SK-N-MC (cell line): ENCODE measurements around the gene RAB4B.

Experiments
- EZH2 ChIP-seq: fragments of 200-600 bp; sonication (generic); IDR thresholded peaks from one replicate; pipeline ENCODE4 v1.6.1; 2017; ENCODE audit warnings: antibody characterized with exemption
- POLR2AphosphoS5 ChIP-seq: IDR thresholded peaks from 2 replicates; pipeline ENCODE4 v1.6.1; 2012; ENCODE audit warnings: mild to moderate bottlenecking, low read depth, low read length, borderline replicate concordance

DNA sequence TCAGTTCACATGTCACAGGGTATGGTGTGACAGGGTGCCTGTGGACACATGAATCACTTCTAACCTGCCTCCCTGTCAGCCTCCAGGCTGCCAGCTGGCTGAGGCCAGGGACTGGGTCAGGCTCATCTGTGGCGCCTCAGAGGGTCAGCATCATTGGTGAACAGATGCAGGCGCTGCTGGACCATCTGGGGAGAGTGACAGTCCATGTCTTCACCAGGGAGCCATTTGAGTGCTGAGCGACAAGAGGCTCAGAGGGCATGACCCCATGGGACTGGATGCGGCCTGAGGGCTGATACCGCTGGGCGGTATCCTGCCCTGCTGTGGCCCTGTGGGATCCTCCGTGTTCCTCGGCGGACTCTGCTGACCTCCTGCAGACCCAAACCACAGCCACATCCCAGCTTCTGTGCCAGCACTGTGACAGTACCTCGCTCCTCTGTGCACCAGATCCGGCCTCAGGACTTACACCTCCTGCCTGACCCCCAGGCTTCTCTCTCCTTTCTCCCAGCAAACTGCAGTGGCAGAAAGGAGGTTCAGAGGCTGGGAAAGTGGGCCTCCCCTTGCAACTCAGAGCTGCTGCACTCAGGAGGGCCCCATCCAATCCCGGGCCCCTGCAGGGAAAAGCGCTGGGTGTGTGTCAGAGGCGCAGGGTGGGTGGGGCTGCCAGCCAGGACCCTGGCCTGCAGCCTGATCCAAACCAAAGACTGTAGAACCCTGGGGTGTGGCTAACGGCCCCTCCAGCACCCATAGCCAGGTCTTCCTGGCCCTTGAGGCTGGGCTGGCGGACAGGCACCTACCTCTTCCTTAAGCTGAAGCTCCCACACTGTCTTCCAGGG is 38.0 kb upstream of the RAB4B start:
- TF ChIP-seq EZH2 (no peak), POLR2AphosphoS5 (no peak)
